Astrocyte (in vitro differentiated cells and primary cell): ENCODE measurements around the gene CCDC89.

ENCODE experiments used
- CTCF ChIP-seq: IDR thresholded peaks from 2 replicates; pipeline ENCODE4 v1.5.1; 2011; ENCODE audit warnings: low read depth, mild to moderate bottlenecking, inconsistent platforms, low read length, moderate library complexity; ENCODE audit not compliant: insufficient read depth
- EZH2 ChIP-seq: IDR thresholded peaks from 2 replicates; pipeline ENCODE4 v1.6.1; 2012; ENCODE audit warnings: mild to moderate bottlenecking, low read length, inconsistent platforms; ENCODE audit not compliant: insufficient read depth

DNA sequence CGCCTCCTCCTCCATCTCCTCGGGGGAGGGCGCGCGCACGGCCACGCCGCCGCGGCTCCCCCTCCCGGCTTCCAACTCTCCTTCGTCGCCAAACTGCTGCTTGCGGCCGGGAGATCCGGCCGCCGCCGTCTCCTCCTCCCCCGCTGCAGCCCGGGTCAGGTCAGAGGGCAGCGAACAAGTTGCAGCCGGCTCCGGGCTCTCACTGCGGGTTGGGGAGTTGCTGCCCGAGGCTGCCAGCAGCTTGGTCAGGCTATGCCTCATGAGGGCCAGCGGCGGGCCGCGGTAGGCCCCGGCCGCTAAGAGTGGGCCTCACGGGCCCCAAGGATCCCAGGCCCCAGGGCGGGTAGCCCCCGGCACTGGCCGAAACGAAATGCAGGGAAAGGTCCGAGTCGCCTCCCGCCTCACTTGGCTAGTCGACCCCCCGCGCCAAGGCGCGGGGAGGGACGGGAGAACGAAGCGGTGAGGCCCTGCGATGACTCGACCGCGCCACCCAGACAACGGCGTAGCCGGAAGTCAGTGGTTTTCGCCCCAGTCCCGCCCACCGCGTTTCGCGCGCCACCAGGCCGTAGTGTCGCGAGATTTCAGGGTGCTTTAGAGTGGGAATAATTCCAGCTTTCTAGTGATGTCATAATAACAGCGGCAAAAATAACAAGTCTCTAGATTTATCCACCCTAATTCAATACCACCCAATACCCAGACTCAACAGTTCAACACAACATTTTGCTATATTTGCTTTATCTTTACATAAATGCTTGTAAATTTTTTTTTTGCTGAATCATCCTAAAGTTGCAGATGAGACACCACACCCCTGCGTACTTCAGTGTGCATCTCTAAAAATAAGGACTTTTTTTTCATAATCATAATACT lies 21.1 kb downstream of the CCDC89 start, which contains the start of gene CREBZF:
- TF ChIP-seq CTCF (no peak), EZH2 (no peak)
